KMS-11 (cell line): Measurements from ENCODE around the gene LMX1A.

Source experiments
- H2AFZ ChIP-seq: fragments of 200-600 bp; sonication (generic); 2 replicates; pipeline ENCODE4 v1.6.1; 2016; ENCODE audit warnings: antibody characterized with exemption, mixed run types, low read depth
- H3K27ac ChIP-seq: fragments of 200-600 bp; sonication (generic); 2 replicates; pipeline ENCODE4 v1.6.1; 2016; ENCODE audit warnings: mild to moderate bottlenecking, mixed run types
- H3K27me3 ChIP-seq: fragments of 200-600 bp; sonication (generic); 2 replicates; pipeline ENCODE4 v1.6.1; 2017; ENCODE audit warnings: mild to moderate bottlenecking, low read depth, mixed run types, moderate library complexity; ENCODE audit not compliant: insufficient read depth
- H3K36me3 ChIP-seq: fragments of 200-600 bp; sonication (generic); 2 replicates; pipeline ENCODE4 v1.6.1; 2017; ENCODE audit warnings: mild to moderate bottlenecking, mixed run types; ENCODE audit not compliant: insufficient read depth
- H3K4me1 ChIP-seq: fragments of 200-600 bp; sonication (generic); 2 replicates; pipeline ENCODE4 v1.6.1; 2016; ENCODE audit warnings: mild to moderate bottlenecking, low read depth, mixed run types; ENCODE audit not compliant: poor library complexity, severe bottlenecking
- H3K4me2 ChIP-seq: fragments of 200-600 bp; sonication (generic); 2 replicates; pipeline ENCODE4 v1.7.0; 2016; ENCODE audit warnings: mild to moderate bottlenecking, mixed run types
- H3K4me3 ChIP-seq: fragments of 200-600 bp; sonication (generic); IDR thresholded peaks from 2 replicates; pipeline ENCODE4 v1.6.1; 2017; ENCODE audit warnings: low read depth, low read length, mixed read lengths; ENCODE audit not compliant: insufficient read depth
- H3K79me2 ChIP-seq: fragments of 200-600 bp; sonication (generic); 2 replicates; pipeline ENCODE4 v1.6.1; 2016; ENCODE audit warnings: low read depth, mixed run types; ENCODE audit not compliant: insufficient read depth
- H3K9ac ChIP-seq: fragments of 200-600 bp; sonication (generic); 2 replicates; pipeline ENCODE4 v1.6.1; 2016; ENCODE audit warnings: mild to moderate bottlenecking, mixed run types
- H4K20me1 ChIP-seq: fragments of 200-600 bp; sonication (generic); 2 replicates; pipeline ENCODE4 v1.6.1; 2016; ENCODE audit warnings: mild to moderate bottlenecking, mixed run types; ENCODE audit not compliant: insufficient read depth
- TF ChIP-seq, protein P1 (sequence below): fragments of 200-600 bp; sonication (generic); conservative IDR thresholded peaks from 2 replicates; pipeline ENCODE4 v1.6.1; 2017; ENCODE audit warnings: low read depth, mild to moderate bottlenecking, antibody characterized with exemption, low read length, moderate library complexity, mixed read lengths

Gene LMX1A

DNA sequence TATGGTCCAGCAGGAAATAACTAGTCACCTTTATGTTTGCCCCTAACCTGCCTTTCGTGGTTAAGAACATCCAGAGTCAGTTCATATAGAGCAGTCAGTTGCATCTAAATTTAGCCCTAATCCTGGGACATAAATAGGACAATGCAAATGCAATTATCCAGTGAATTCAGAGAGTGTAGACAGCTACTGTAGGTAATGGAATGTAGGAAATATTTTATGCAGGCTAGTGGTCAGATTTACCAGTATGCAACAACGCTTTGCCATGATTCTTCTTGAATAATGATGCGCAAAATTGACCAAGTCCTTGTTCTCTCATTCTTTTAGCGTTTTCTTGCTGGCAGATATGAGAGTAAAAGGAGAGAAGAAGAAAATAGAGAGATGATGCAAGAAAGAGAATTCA is 165.4 kb downstream of the LMX1A start:
- H3K79me2 ChIP-seq: no peaks in the 10 kb centered on the region
- H3K4me3 ChIP-seq: no peak overlapping the region
- TF ChIP-seq, protein P1, sequence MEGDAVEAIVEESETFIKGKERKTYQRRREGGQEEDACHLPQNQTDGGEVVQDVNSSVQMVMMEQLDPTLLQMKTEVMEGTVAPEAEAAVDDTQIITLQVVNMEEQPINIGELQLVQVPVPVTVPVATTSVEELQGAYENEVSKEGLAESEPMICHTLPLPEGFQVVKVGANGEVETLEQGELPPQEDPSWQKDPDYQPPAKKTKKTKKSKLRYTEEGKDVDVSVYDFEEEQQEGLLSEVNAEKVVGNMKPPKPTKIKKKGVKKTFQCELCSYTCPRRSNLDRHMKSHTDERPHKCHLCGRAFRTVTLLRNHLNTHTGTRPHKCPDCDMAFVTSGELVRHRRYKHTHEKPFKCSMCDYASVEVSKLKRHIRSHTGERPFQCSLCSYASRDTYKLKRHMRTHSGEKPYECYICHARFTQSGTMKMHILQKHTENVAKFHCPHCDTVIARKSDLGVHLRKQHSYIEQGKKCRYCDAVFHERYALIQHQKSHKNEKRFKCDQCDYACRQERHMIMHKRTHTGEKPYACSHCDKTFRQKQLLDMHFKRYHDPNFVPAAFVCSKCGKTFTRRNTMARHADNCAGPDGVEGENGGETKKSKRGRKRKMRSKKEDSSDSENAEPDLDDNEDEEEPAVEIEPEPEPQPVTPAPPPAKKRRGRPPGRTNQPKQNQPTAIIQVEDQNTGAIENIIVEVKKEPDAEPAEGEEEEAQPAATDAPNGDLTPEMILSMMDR: no peak

DNA sequence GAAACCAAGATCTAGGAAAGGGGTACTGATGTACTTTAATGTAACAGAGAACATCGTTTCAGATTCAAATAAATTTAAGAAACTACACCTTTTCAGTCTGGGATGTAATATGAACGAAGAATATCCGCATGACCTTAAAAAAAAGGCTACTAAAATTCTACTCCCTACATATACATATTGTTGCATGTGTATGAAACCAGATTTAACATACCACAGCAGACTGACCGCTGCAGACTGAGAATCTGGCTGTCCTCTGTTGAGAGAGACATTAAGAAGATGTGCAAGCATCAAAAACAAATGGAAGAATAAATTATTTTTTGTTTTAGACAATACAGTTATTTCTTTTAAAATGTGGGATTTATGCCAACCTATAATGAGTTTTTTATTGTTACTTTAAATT is 166.6 kb downstream of the LMX1A start:
- no peak overlapping the region for H3K27ac ChIP-seq
- no peak overlapping the region for H2AFZ ChIP-seq
- no peaks in the 10 kb centered on the region for H3K27me3 ChIP-seq
- no peaks in the 10 kb centered on the region for H3K79me2 ChIP-seq
- no peak overlapping the region for H3K9ac ChIP-seq
- H3K4me2 ChIP-seq: no peak overlapping the region
- H4K20me1 ChIP-seq: no peaks in the 10 kb centered on the region
- H3K4me3 ChIP-seq: no peak overlapping the region
- no peaks in the 10 kb centered on the region for H3K4me1 ChIP-seq
- TF ChIP-seq, protein P1: no peak
- H3K36me3 ChIP-seq: no peaks in the 10 kb centered on the region

More for the DNA sequence above, 165.4 kb downstream of the LMX1A start:
- Histone ChIP-seq H3K27me3 (no peaks in the 10 kb centered on the region), H3K27ac (no peak overlapping the region), H3K9ac (no peak overlapping the region), H4K20me1 (no peaks in the 10 kb centered on the region), H3K4me1 (no peaks in the 10 kb centered on the region), H3K36me3 (no peaks in the 10 kb centered on the region), H2AFZ (no peak overlapping the region), H3K4me2 (no peak overlapping the region)

DNA sequence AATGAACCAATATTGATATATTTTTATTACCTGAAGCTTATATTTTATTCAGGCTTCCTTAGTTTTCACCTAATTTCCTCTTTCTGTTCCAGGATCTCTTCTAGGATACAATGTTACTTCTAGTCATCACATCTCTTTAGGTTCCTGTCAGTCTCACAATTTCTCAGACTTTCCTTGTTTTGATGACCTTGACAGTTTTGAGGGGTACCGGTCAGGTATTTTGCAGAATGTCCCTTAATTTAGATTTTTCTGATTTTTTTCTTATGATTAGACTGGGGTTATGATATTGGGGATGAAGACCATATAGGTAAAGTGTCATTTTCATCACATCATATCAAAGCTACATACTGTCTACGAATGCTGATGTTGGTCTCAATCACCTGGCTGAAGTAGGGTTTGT is 167.5 kb downstream of the LMX1A start:
- H3K79me2 ChIP-seq: no peaks in the 10 kb centered on the region
- H2AFZ ChIP-seq: no peak overlapping the region
- no peaks in the 10 kb centered on the region for H4K20me1 ChIP-seq
- no peak overlapping the region for H3K9ac ChIP-seq
- no peak overlapping the region for H3K4me3 ChIP-seq
- H3K27me3 ChIP-seq: no peaks in the 10 kb centered on the region
- H3K4me1 ChIP-seq: no peaks in the 10 kb centered on the region
- no peak overlapping the region for H3K4me2 ChIP-seq
- H3K27ac ChIP-seq: no peak overlapping the region
- TF ChIP-seq, protein P1: no peak
- H3K36me3 ChIP-seq: no peaks in the 10 kb centered on the region

DNA sequence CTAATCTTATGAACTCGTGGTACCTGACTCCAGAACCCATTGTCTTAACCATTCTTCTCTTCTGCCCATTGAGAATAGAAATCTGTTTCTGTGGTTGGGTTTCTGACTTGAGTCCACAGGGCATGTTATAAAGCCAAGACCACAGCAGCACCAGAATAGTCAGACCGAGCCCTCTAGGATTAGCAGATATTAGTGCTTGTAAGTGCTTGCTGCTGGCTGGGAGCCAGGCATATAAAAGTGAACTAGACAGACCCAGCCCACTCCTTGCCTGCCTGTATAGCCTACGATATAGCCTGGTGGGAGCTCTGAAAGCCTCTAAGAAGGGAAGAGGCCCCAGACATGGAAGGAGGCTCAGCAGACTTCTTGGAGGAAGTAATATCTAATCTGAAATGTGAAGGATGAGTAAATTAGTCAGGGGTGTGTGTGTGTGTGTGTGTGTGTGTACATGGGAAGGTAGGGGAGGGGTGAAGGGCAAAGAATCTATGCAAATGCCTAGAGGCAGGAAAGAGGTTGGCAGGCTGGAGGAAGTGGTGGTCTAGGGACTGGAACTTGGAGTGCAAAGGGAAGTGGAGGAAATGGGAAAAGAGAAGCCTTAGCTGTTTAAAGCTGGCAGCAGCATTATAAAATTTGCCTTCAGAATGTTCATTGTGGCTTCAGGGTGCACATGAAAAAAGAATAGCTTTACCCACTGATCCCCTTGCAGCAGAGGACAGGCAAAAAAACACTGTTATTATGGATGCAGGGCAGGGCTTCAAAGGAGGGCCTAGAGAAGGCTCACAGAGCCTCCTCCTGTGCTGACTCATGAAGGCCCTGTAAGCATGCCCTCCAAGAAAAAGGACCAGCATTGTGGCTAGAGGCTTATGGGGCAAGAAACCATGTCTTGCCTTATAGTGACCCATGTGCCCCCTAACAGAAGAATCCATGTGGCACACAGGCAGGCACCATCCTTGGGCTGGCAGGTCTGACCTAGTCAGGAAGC is 169.2 kb downstream of the LMX1A start:
- Histone ChIP-seq H3K4me3 (no peak overlapping the region), H4K20me1 (no peaks in the 10 kb centered on the region), H2AFZ (no peak overlapping the region), H3K27ac (no peak overlapping the region), H3K79me2 (no peaks in the 10 kb centered on the region), H3K36me3 (no peaks in the 10 kb centered on the region), H3K9ac (no peak overlapping the region), H3K4me2 (no peak overlapping the region), H3K4me1 (no peaks in the 10 kb centered on the region), H3K27me3 (no peaks in the 10 kb centered on the region)
- TF ChIP-seq, protein P1: no peak
